DOHH2 (cell line): ENCODE measurements around the gene IYD.

Source experiments
- H3F3A ChIP-seq: fragments of 200-600 bp; sonication (generic), shearing (Covaris generic); 2 replicates; pipeline ENCODE4 v1.6.0; 2016; ENCODE audit warnings: antibody characterized with exemption, mild to moderate bottlenecking; ENCODE audit not compliant: control insufficient read depth, insufficient read depth
- H3K27ac ChIP-seq: fragments of 200-600 bp; sonication (generic); 2 replicates; pipeline ENCODE4 v1.5.1; 2014; ENCODE audit warnings: low read depth, mild to moderate bottlenecking, low read length, moderate library complexity
- H3K27me3 ChIP-seq: fragments of 200-600 bp; sonication (generic); 2 replicates; pipeline ENCODE4 v1.6.1; 2014; ENCODE audit warnings: mild to moderate bottlenecking, low read length, mixed read lengths; ENCODE audit not compliant: control insufficient read depth
- H3K36me3 ChIP-seq: fragments of 200-600 bp; sonication (generic); 2 replicates; pipeline ENCODE4 v1.6.1; 2014; ENCODE audit warnings: mild to moderate bottlenecking, low read length, moderate library complexity, mixed read lengths; ENCODE audit not compliant: control insufficient read depth
- H3K4me1 ChIP-seq: fragments of 200-600 bp; sonication (generic); 2 replicates; pipeline ENCODE4 v1.6.1; 2014; ENCODE audit warnings: mild to moderate bottlenecking, low read length, mixed read lengths; ENCODE audit not compliant: control insufficient read depth
- H3K4me2 ChIP-seq: fragments of 200-600 bp; sonication (generic); 2 replicates; pipeline ENCODE4 v1.6.0; 2014; ENCODE audit warnings: mild to moderate bottlenecking, low read length, moderate library complexity
- H3K4me3 ChIP-seq: fragments of 200-600 bp; sonication (generic); 2 replicates; pipeline ENCODE4 v1.5.1; 2014; ENCODE audit warnings: mild to moderate bottlenecking, low read length, mixed read lengths
- H3K79me2 ChIP-seq: fragments of 200-600 bp; sonication (generic); 2 replicates; pipeline ENCODE4 v1.6.1; 2014; ENCODE audit warnings: mild to moderate bottlenecking, low read length, mixed read lengths; ENCODE audit not compliant: control insufficient read depth
- H3K9me2 ChIP-seq: fragments of 200-600 bp; sonication (generic); replicated peaks from 2 replicates; pipeline ENCODE4 v1.6.1; 2014; ENCODE audit warnings: mild to moderate bottlenecking, low read length, mixed read lengths; ENCODE audit not compliant: control insufficient read depth
- H3K9me3 ChIP-seq: fragments of 200-600 bp; sonication (generic); 2 replicates; pipeline ENCODE4 v1.6.1; 2014; ENCODE audit warnings: antibody characterized with exemption, low read length, mixed read lengths; ENCODE audit not compliant: control insufficient read depth, insufficient read depth
- H4K20me1 ChIP-seq: fragments of 200-600 bp; sonication (generic); 2 replicates; pipeline ENCODE4 v1.6.0; 2014; ENCODE audit warnings: low read depth, mild to moderate bottlenecking, antibody characterized with exemption, low read length, moderate library complexity; ENCODE audit not compliant: control insufficient read depth, insufficient read depth
- CTCF ChIP-seq: fragments of 200-600 bp; sonication (generic); IDR thresholded peaks from one replicate; pipeline ENCODE4 v1.5.1; 2014; ENCODE audit warnings: antibody characterized with exemption, mild to moderate bottlenecking, low read depth, low read length; ENCODE audit not compliant: poor library complexity, severe bottlenecking
- EZH2phosphoT487 ChIP-seq: fragments of 200-600 bp; sonication (generic); IDR thresholded peaks from 2 replicates; pipeline ENCODE4 v1.6.1; 2017; ENCODE audit warnings: borderline replicate concordance, mild to moderate bottlenecking, antibody characterized with exemption, low read length, moderate library complexity, mixed read lengths

The IYD gene

DNA sequence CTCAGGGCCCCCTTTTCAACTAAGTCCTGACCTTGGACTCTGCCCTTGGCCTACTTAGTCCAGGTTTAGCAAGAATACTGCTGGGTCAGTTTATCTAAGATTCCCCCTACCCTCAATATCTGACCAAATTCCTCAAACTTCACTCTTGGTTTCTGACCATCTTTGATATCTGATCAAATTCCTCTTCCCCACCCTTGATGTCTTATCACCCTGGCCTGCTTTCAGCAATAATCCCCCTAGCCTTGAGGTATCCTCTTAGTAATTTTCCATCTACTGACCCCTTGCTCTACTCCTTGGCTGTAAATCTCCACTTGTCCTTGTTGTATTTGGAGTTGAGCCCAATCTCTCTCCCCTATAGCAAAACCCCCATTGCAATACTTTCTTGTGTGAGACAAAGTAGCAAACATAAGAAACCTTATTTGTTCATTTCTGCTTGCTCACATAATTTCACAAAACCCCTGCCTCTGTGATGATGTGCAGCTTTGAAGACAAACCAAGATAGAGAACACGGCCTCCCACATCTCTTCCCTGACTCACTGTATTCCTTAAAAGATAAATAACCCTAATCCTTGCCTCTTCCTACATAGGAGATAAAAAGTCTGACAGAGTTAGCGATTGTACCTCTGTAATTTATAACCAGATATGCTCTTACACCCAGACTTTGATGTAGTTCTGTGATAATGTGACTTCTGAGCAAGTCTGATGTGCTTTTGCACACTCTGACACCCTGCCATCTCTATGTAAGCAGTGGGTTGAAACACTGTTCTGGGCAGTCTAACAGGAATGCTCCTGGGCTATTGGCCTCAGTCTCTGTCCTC, 13.8 kb upstream of the IYD start:
- Histone ChIP-seq H3K27ac (no peak overlapping the region), H3K4me1 (no peaks in the 10 kb centered on the region)
- TF ChIP-seq EZH2phosphoT487 (no peak), CTCF (no peak)

DNA sequence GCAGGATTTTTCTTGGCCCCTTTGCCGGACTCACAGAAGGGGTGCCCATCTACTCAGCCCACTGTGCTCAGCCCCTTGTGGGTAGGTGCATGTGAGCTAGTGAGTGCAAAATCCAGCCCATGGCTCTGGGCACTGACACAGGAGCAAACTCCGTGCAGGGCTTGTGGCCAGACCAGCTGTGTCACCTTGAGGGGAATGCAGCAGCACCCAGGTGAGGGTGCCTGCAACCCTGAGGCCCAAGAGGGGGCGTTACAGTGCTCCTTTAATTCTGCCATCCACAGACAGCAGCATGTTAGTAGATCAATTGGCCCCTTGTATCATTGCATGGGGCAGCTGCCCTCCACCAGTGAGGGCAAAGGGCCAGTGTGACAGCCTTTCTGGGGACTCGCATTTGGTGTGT, 12.9 kb upstream of the IYD start:
- Histone ChIP-seq H3K27ac (no peak overlapping the region), H3K9me2 (no peaks in the 10 kb centered on the region), H3K36me3 (no peaks in the 10 kb centered on the region), H3K4me3 (no peak overlapping the region), H3K79me2 (no peaks in the 10 kb centered on the region), H3K9me3 (no peaks in the 10 kb centered on the region), H3K27me3 (no peaks in the 10 kb centered on the region), H3K4me2 (no peak overlapping the region), H3F3A (no peaks in the 10 kb centered on the region), H3K4me1 (no peaks in the 10 kb centered on the region), H4K20me1 (no peaks in the 10 kb centered on the region)
- no peak for TF ChIP-seq CTCF
- no peak for TF ChIP-seq EZH2phosphoT487

More for the DNA sequence above, 13.8 kb upstream of the IYD start:
- Histone ChIP-seq H3K27me3 (no peaks in the 10 kb centered on the region), H3K4me3 (no peak overlapping the region), H4K20me1 (no peaks in the 10 kb centered on the region), H3K79me2 (no peaks in the 10 kb centered on the region), H3F3A (no peaks in the 10 kb centered on the region), H3K4me2 (no peak overlapping the region), H3K36me3 (no peaks in the 10 kb centered on the region), H3K9me2 (no peaks in the 10 kb centered on the region), H3K9me3 (no peaks in the 10 kb centered on the region)

GRCh38 chr6:150361876-150362275, 6.9 kb upstream of the IYD start:
- TF ChIP-seq CTCF (no peak), EZH2phosphoT487 (no peak)
- Histone ChIP-seq H3K4me3 (no peak overlapping the region), H4K20me1 (no peaks in the 10 kb centered on the region), H3K79me2 (no peaks in the 10 kb centered on the region), H3K27ac (no peak overlapping the region), H3K36me3 (no peaks in the 10 kb centered on the region), H3K4me2 (no peak overlapping the region), H3K9me3 (no peaks in the 10 kb centered on the region), H3K27me3 (no peaks in the 10 kb centered on the region), H3K9me2 (no peaks in the 10 kb centered on the region), H3K4me1 (peaks cover 4% of the 10 kb centered on the region; the same call in 1 of the 2 replicates), H3F3A (no peaks in the 10 kb centered on the region)
